Esophagus squamous epithelium (tissue), 5 donors: ENCODE results near the gene TTYH3. TPM values are rescaled to one million over a fixed set of nuclear protein-coding genes. Genes with fewer than 3 reads are reported as not detected.

Source experiments
- DNase-seq: peaks from one replicate; lab custom pipeline; 2025; lab: John Stamatoyannopoulos, UW
- H3K27ac ChIP-seq, 4 donors: fragments of 200-600 bp; sonication (generic); one replicate each; pipeline ENCODE4 v1.5.1; 2016 to 2019; ENCODE audit warnings: mild to moderate bottlenecking in 1 of 4
- H3K27me3 ChIP-seq, 4 donors: fragments of 200-600 bp; sonication (generic); 1 replicate in 3 of 4; 2 replicates in 1 of 4; pipeline versions ENCODE4 v1.5.1 to v1.6.0; 2017 to 2021; ENCODE audit warnings: antibody characterized with exemption in 1 of 4
- H3K36me3 ChIP-seq, 3 donors: fragments of 200-600 bp; sonication (generic); one replicate each; pipeline ENCODE4 v1.5.1; 2016 to 2019
- H3K4me1 ChIP-seq, 3 donors: fragments of 200-600 bp; sonication (generic); one replicate each; pipeline ENCODE4 v1.5.1; 2017 to 2019
- H3K4me3 ChIP-seq, 4 donors: fragments of 200-600 bp; sonication (generic); 1 replicate in 3 of 4; 2 replicates in 1 of 4; pipeline ENCODE4 v1.5.1; 2016 to 2019; ENCODE audit warnings: mild to moderate bottlenecking in 2 of 4, moderate library complexity in 1 of 4
- H3K9me3 ChIP-seq, 3 donors: fragments of 200-600 bp; sonication (generic); one replicate each; pipeline ENCODE4 v1.5.1; 2016 to 2019
- CTCF ChIP-seq, 6 experiments: fragments of 450-650 bp in 4 of 6; fragments of 200-600 bp in 2 of 6; sonication (generic) in 2 of 6; IDR thresholded peaks; one replicate each; pipeline ENCODE4 v1.5.1; 2016 to 2019; ENCODE audit warnings: antibody characterized with exemption in 6 of 6, mild to moderate bottlenecking in 4 of 6, moderate library complexity in 4 of 6
- POLR2A ChIP-seq, 4 donors: fragments of 450-650 bp; IDR thresholded peaks; one replicate each; pipeline ENCODE4 v1.6.1; 2017; ENCODE audit warnings: antibody characterized with exemption in 4 of 4, mild to moderate bottlenecking in 4 of 4, moderate library complexity in 3 of 4
- WGBS, 2 donors: methylation state at CpG; one replicate each; pipeline ENCODE4 v1.1.5; 2018; 5-methylcytosine and 5-hydroxymethylcytosine counted together
- intact Hi-C: fragments of 100-400 bp; cut with DNase I; formaldehyde crosslinking; loops from one replicate; pipeline ENCODE4 v1.15.0; 2022
- total RNA-seq, 4 donors: library from RNA; depleted of rRNA; stranded (reverse); fragments of >200 nt; gene quantifications; one replicate each; pipeline ENCODE4 v1.1.0, GENCODE V29; 2016
- donor health status: DM: yes; HTN: yes; CAD: no.

Gene TTYH3
- total RNA-seq, 4 donors from 2014 or later: 4.7 to 23.1 (median 10.2) TPM

- WGBS, 2 donors: 78 to 87% methylated on average over 10 to 18 of the region's 19 CpGs
- Histone ChIP-seq H3K4me1 (peaks cover 0 to 13% (median 6%) of the 10 kb centered on the region in 3 donors), H3K36me3 (peaks cover 0 to 65% (median 5%) of the 10 kb centered on the region in 3 donors), H3K4me3 (no peak overlapping the region), H3K9me3 (no peaks in the 10 kb centered on the region), H3K27ac (no peak overlapping the region), H3K27me3 (no peaks in the 10 kb centered on the region)
- intact Hi-C loops: no loop called here
- TF ChIP-seq POLR2A (IDR thresholded peaks at IDR 0.05) (no peak), CTCF (IDR thresholded peaks at IDR 0.05) (no peak)
- no peak for DNase-seq
Measured at GRCh38 chr7:2602406-2603043, 29.3 kb upstream of the TTYH3 start.

GRCh38 chr7:2603044-2603965 lies 28.5 kb upstream of the TTYH3 start:
- Histone ChIP-seq H3K36me3 (peaks cover 0 to 57% (median 4%) of the 10 kb centered on the region in 3 donors), H3K27me3 (no peaks in the 10 kb centered on the region), H3K9me3 (no peaks in the 10 kb centered on the region), H3K27ac (no peak overlapping the region), H3K4me3 (no peak overlapping the region), H3K4me1 (peaks cover 0 to 21% (median 6%) of the 10 kb centered on the region in 3 donors)
- TF ChIP-seq CTCF (IDR thresholded peaks at IDR 0.05) (no peak), POLR2A (IDR thresholded peaks at IDR 0.05) (no peak)
- WGBS, 2 donors: 84 to 92% methylated on average over 9 to 17 of the region's 35 CpGs
- intact Hi-C loops: no loop called here
- DNase-seq: no peak

- Histone ChIP-seq H3K36me3 (peaks cover 0 to 43% (median 0%) of the 10 kb centered on the region in 3 donors), H3K9me3 (no peaks in the 10 kb centered on the region), H3K4me3 (no peak overlapping the region), H3K4me1 (peaks cover 0 to 25% (median 6%) of the 10 kb centered on the region in 3 donors), H3K27me3 (no peaks in the 10 kb centered on the region), H3K27ac (no peak overlapping the region)
- DNase-seq: no peak
- TF ChIP-seq CTCF (IDR thresholded peaks at IDR 0.05) (no peak), POLR2A (IDR thresholded peaks at IDR 0.05) (no peak)
- 79 to 87% methylated on average over 4 to 14 of the region's 29 CpGs for WGBS, 2 donors
- intact Hi-C loops: no loop called here
Measured at GRCh38 chr7:2604608-2605174, 27.1 kb upstream of the TTYH3 start.

GRCh38 chr7:2605608-2606538 lies 25.9 kb upstream of the TTYH3 start:
- WGBS, 2 donors: 88 to 91% methylated on average over 18 to 26 of the region's 38 CpGs
- H3K36me3 ChIP-seq: peaks cover 0 to 40% (median 0%) of the 10 kb centered on the region in 3 donors
- TF ChIP-seq CTCF (IDR thresholded peaks at IDR 0.05) (no peak), POLR2A (IDR thresholded peaks at IDR 0.05) (no peak)
- intact Hi-C loops: no loop called here
- no peak for DNase-seq
- no peaks in the 10 kb centered on the region for H3K27me3 ChIP-seq
- H3K9me3 ChIP-seq: no peaks in the 10 kb centered on the region
- H3K4me1 ChIP-seq: peaks cover 0 to 25% (median 6%) of the 10 kb centered on the region in 3 donors
- no peak overlapping the region for H3K27ac ChIP-seq
- no peak overlapping the region for H3K4me3 ChIP-seq
